Measurements from ENCODE around the gene MEST.

DNA sequence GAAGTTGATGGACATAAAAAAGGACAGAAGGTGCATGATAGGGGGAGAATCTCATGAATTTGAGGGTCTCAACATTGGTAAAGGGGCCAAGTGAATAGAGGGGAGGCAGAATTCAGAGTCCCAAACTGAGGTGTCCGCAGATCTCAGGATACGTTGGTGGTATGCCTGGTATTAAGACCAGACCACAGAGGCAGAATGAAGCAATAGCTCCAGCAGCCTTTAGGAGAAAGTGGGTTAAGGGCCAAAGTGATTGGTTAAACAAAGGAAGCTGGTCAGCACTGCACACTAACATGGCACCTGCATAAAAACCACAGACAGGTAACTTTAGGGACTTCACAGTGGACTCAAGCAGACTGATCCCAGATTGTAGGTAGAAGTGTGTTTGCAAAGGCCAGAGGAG is 37.5 kb downstream of the MEST start:
- TF ChIP-seq, protein P1, sequence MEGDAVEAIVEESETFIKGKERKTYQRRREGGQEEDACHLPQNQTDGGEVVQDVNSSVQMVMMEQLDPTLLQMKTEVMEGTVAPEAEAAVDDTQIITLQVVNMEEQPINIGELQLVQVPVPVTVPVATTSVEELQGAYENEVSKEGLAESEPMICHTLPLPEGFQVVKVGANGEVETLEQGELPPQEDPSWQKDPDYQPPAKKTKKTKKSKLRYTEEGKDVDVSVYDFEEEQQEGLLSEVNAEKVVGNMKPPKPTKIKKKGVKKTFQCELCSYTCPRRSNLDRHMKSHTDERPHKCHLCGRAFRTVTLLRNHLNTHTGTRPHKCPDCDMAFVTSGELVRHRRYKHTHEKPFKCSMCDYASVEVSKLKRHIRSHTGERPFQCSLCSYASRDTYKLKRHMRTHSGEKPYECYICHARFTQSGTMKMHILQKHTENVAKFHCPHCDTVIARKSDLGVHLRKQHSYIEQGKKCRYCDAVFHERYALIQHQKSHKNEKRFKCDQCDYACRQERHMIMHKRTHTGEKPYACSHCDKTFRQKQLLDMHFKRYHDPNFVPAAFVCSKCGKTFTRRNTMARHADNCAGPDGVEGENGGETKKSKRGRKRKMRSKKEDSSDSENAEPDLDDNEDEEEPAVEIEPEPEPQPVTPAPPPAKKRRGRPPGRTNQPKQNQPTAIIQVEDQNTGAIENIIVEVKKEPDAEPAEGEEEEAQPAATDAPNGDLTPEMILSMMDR (IDR thresholded peaks at IDR 0.05) = no peak
- no peak for TF ChIP-seq POLR2A (IDR thresholded peaks at IDR 0.05)

Measured in body of pancreas (tissue), 4 donors.